Measurements from ENCODE around the gene PCSK5. TPM values are rescaled to one million over a fixed set of nuclear protein-coding genes. Genes with fewer than 3 reads are reported as not detected.
A peak's percentile ranks its signal among the peaks of the same experiment; 100 is the strongest.

Gene PCSK5
- total and polyA plus RNA-seq, 2 experiments from 2014 or later: 59.1 to 71.7 TPM

DNA sequence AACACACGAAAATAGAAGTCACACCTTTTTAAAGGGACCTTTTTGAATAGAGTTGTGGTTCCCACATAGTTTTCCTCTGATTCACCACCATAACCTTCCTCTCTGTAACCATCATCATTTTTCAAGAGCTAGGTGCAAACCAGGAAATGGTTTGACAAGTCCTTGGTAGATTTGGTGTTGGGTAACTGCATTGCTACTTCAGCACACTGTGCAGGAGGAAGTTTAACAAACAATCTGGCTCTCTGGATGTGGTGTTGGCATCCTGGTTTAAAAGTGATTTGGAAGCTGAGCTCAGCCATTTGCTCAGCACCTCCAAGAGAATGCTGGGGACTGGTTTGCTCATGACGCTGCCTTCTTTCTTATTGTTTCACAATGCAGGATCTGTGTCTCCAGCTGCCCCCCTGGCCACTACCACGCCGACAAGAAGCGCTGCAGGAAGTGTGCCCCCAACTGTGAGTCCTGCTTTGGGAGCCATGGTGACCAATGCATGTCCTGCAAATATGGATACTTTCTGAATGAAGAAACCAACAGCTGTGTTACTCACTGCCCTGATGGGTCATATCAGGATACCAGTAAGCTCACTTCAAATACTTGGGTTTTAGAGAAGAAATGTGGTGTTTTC, 290.7 kb downstream of the PCSK5 start:
- peak; percentile 34 for DNase-seq (ENCODE audit: low spot score)
- no peaks in the 10 kb centered on the region for H3K9me2 ChIP-seq (replicated peaks; ENCODE audit: insufficient read depth)
- peaks cover 10% of the 10 kb centered on the region for H3K4me1 ChIP-seq (ENCODE audit: insufficient read depth)
- no peaks in the 10 kb centered on the region for H3K36me3 ChIP-seq (replicated peaks; ENCODE audit: insufficient read depth, low read depth)
- H3K4me2 ChIP-seq: no peak overlapping the region
- H3K27ac ChIP-seq: peak overlapping the region; percentile 55
- H3K79me2 ChIP-seq: no peaks in the 10 kb centered on the region
- no peak overlapping the region for H2AFZ ChIP-seq
- 72% methylated on average over 5 of the region's 5 CpGs for WGBS (ENCODE audit: low lambda C conversion rate, missing lambda C conversion rate)
- no peaks in the 10 kb centered on the region for H3K9me3 ChIP-seq (ENCODE audit: low read depth)
- H3K27me3 ChIP-seq: no peaks in the 10 kb centered on the region
- TF ChIP-seq EZH2phosphoT487 (IDR thresholded peaks at IDR 0.05; ENCODE audit: low read depth, severe bottlenecking, unreplicated experiment) (no peak), CTCF (IDR thresholded peaks at IDR 0.05; ENCODE audit: poor library complexity) (no peak), EZH2 (IDR thresholded peaks at IDR 0.05; ENCODE audit: borderline replicate concordance) (no peak)
- no peaks in the 10 kb centered on the region for H4K20me1 ChIP-seq (ENCODE audit: insufficient read depth, poor library complexity, severe bottlenecking)
- H3K4me3 ChIP-seq: no peak overlapping the region

- TF ChIP-seq EZH2 (IDR thresholded peaks at IDR 0.05; ENCODE audit: borderline replicate concordance) (no peak), CTCF (IDR thresholded peaks at IDR 0.05; ENCODE audit: poor library complexity) (no peak), EZH2phosphoT487 (IDR thresholded peaks at IDR 0.05; ENCODE audit: low read depth, severe bottlenecking, unreplicated experiment) (no peak)
- Histone ChIP-seq H3K4me2 (no peak overlapping the region), H3K4me1 (ENCODE audit: insufficient read depth) (peaks cover 10% of the 10 kb centered on the region), H4K20me1 (ENCODE audit: insufficient read depth, poor library complexity, severe bottlenecking) (no peaks in the 10 kb centered on the region), H3K27me3 (no peaks in the 10 kb centered on the region), H3K9me3 (ENCODE audit: low read depth) (no peaks in the 10 kb centered on the region), H3K4me3 (no peak overlapping the region), H2AFZ (no peak overlapping the region), H3K79me2 (no peaks in the 10 kb centered on the region), H3K9me2 (replicated peaks; ENCODE audit: insufficient read depth) (no peaks in the 10 kb centered on the region), H3K36me3 (replicated peaks; ENCODE audit: insufficient read depth, low read depth) (no peaks in the 10 kb centered on the region), H3K27ac (peak overlapping the region; percentile 55)
- no peak for DNase-seq (ENCODE audit: low spot score)
- WGBS (ENCODE audit: low lambda C conversion rate, missing lambda C conversion rate): 87% methylated on average over 5 of the region's 5 CpGs
Observed at GRCh38 chr9:76181781-76182180, 291.3 kb downstream of the PCSK5 start.

- H4K20me1 ChIP-seq (ENCODE audit: insufficient read depth, poor library complexity, severe bottlenecking): no peaks in the 10 kb centered on the region
- no peaks in the 10 kb centered on the region for H3K27me3 ChIP-seq
- H3K4me1 ChIP-seq (ENCODE audit: insufficient read depth): peaks cover 6% of the 10 kb centered on the region
- H3K9me2 ChIP-seq (replicated peaks; ENCODE audit: insufficient read depth): no peaks in the 10 kb centered on the region
- 92% methylated on average over 1 of the region's 1 CpG for WGBS (ENCODE audit: low lambda C conversion rate, missing lambda C conversion rate)
- H2AFZ ChIP-seq: no peak overlapping the region
- TF ChIP-seq EZH2phosphoT487 (IDR thresholded peaks at IDR 0.05; ENCODE audit: low read depth, severe bottlenecking, unreplicated experiment): no peak
- TF ChIP-seq EZH2 (IDR thresholded peaks at IDR 0.05; ENCODE audit: borderline replicate concordance): no peak
- no peak for TF ChIP-seq CTCF (IDR thresholded peaks at IDR 0.05; ENCODE audit: poor library complexity)
- H3K79me2 ChIP-seq: no peaks in the 10 kb centered on the region
- no peak overlapping the region for H3K4me2 ChIP-seq
- H3K27ac ChIP-seq: no peak overlapping the region
- no peaks in the 10 kb centered on the region for H3K9me3 ChIP-seq (ENCODE audit: low read depth)
- H3K36me3 ChIP-seq (replicated peaks; ENCODE audit: insufficient read depth, low read depth): no peaks in the 10 kb centered on the region
- no peak for DNase-seq (ENCODE audit: low spot score)
- no peak overlapping the region for H3K4me3 ChIP-seq
Observed at GRCh38 chr9:76185432-76185831, 295.0 kb downstream of the PCSK5 start.
